Measurements from ENCODE around the gene CLEC4F. TPM values are rescaled to one million over a fixed set of nuclear protein-coding genes. Genes with fewer than 3 reads are reported as not detected.

CLEC4F gene
- total and polyA plus RNA-seq, 2 of the 13 experiments (the other 11 are each of a cell fraction or from before 2014, with no cell fraction given), result 0.12 to 0.13 TPM

- Histone ChIP-seq H3K79me2 (ENCODE audit: insufficient read depth, low read length) (no peaks in the 10 kb centered on the region), H2AFZ (ENCODE audit: low read length) (no peak overlapping the region), H3K27me3 (ENCODE audit: control insufficient read depth in 1 of 2, insufficient read depth in 2 of 2, low read length in 2 of 2) (peaks cover 0 to 21% of the 10 kb centered on the region in 2 experiments; a peak in 4 of 5 replicates), H3K9ac (ENCODE audit: insufficient read depth, low read depth, low read length) (no peak overlapping the region), H3K4me1 (ENCODE audit: insufficient read depth, low read length) (peaks cover 8% of the 10 kb centered on the region; the same call in 1 of the 2 replicates), H4K20me1 (ENCODE audit: insufficient read depth, low read length) (no peaks in the 10 kb centered on the region), H3K36me3 (replicated peaks in 1 of 2; ENCODE audit: control insufficient read depth in 1 of 2, insufficient read depth in 2 of 2, low read length in 2 of 2) (no peaks in the 10 kb centered on the region), H3K4me2 (ENCODE audit: low read depth, low read length) (no peak overlapping the region), H3K9me3 (ENCODE audit: low read length) (no peaks in the 10 kb centered on the region), H3K27ac (ENCODE audit: extremely low read length, insufficient read depth, low read length) (no peak overlapping the region), H3K4me3 (replicated peaks in 1 of 3; ENCODE audit: insufficient read depth in 1 of 3, low read depth in 2 of 3, low read length in 3 of 3) (no peak overlapping the region)
- DNase-seq (ENCODE audit: low spot score), result no peak
- no peak for ATAC-seq
- CTCF ChIA-PET (ENCODE audit: low intra/inter-chr PET ratio, low total read pairs), result no interaction called here
- POLR2A ChIA-PET, result no interaction called here
- BruUV-seq (replicated peaks), result no TSS peak
- intact Hi-C loops (cut with micrococcal nuclease; ENCODE audit: unreplicated experiment) (no loop called here), in situ Hi-C loops (cut with HindIII; ENCODE audit: extremely low pct_ligation_motif_present, low pct_unique_long_range_greater_than_20kb) (no loop called here)
- WGBS (ENCODE audit: low lambda C conversion rate), result 70% methylated on average over 9 of the region's 10 CpGs
- FAIRE-seq, result no peak
- TF ChIP-seq TIGD3 (CRISPR knock-in tag; IDR thresholded peaks at IDR 0.05; ENCODE audit: borderline replicate concordance), result no peak
- TF ChIP-seq ZNF530 (CRISPR knock-in tag; IDR thresholded peaks at IDR 0.05; ENCODE audit: low read depth), result no peak
- no peak for TF ChIP-seq ZNF207 (IDR thresholded peaks at IDR 0.05; ENCODE audit: borderline replicate concordance)
- no peak for TF ChIP-seq NCOR1 (IDR thresholded peaks at IDR 0.05; ENCODE audit: borderline replicate concordance, low read length)
- TF ChIP-seq FOXC1 (CRISPR knock-in tag; IDR thresholded peaks at IDR 0.05; ENCODE audit: borderline replicate concordance), result no peak
- no peak for TF ChIP-seq ZNF160 (CRISPR knock-in tag; IDR thresholded peaks at IDR 0.05)
- TF ChIP-seq ZNF121 (CRISPR knock-in tag; IDR thresholded peaks at IDR 0.05), result no peak
- no peak for TF ChIP-seq MIXL1 (CRISPR knock-in tag; IDR thresholded peaks at IDR 0.05)
- no peak for TF ChIP-seq HNRNPUL1 (IDR thresholded peaks at IDR 0.05; ENCODE audit: low read depth, low read length)
- TF ChIP-seq RFX5 (IDR thresholded peaks at IDR 0.05; ENCODE audit: low read depth, low read length), result no peak
- TF ChIP-seq BRCA1 (CRISPR knock-in tag; IDR thresholded peaks at IDR 0.05), result no peak
- TF ChIP-seq SNAPC4 (CRISPR knock-in tag; IDR thresholded peaks at IDR 0.05), result no peak
- no peak for TF ChIP-seq ZNF776 (CRISPR knock-in tag; IDR thresholded peaks at IDR 0.05)
- TF ChIP-seq RBFOX2 (IDR thresholded peaks at IDR 0.05; ENCODE audit: low read depth, low read length), result no peak
- no peak for TF ChIP-seq PLSCR1 (CRISPR knock-in tag; IDR thresholded peaks at IDR 0.05; ENCODE audit: borderline replicate concordance)
- TF ChIP-seq IRF9 (CRISPR knock-in tag; IDR thresholded peaks at IDR 0.05; ENCODE audit: borderline replicate concordance), result no peak
Observed at GRCh38 chr2:70837980-70838925, 17.9 kb upstream of the CLEC4F start.

Data from HepG2 (cell line).